GM23248 (cell line): Measurements from ENCODE around the gene SNRNP40. TPM values are rescaled to one million over a fixed set of nuclear protein-coding genes. Genes with fewer than 3 reads are reported as not detected.

Source experiments
- DNase-seq: peaks from one replicate; pipeline ENCODE4 v3.0.0-alpha.2; 2015
- H2AFZ ChIP-seq: fragments of 200-600 bp; sonication (generic); 2 replicates; pipeline ENCODE4 v1.6.1; 2016; ENCODE audit warnings: antibody characterized with exemption
- H3F3A ChIP-seq: fragments of 200-600 bp; sonication (generic); 2 replicates; pipeline ENCODE4 v1.6.1; 2016; ENCODE audit warnings: mild to moderate bottlenecking, antibody characterized with exemption, mixed run types; ENCODE audit not compliant: insufficient read depth
- H3K27ac ChIP-seq: fragments of 200-600 bp; sonication (generic); 2 replicates; pipeline ENCODE4 v1.5.1; 2016; ENCODE audit warnings: mild to moderate bottlenecking
- H3K27me3 ChIP-seq: fragments of 200-600 bp; sonication (generic); replicated peaks from 2 replicates; pipeline ENCODE4 v1.6.1; 2016; ENCODE audit warnings: mild to moderate bottlenecking; ENCODE audit not compliant: insufficient read depth
- H3K36me3 ChIP-seq: fragments of 200-600 bp; sonication (generic); 2 replicates; pipeline ENCODE4 v1.6.1; 2016; ENCODE audit warnings: low read depth, mild to moderate bottlenecking
- H3K4me1 ChIP-seq: fragments of 200-600 bp; sonication (generic); 2 replicates; pipeline ENCODE4 v1.6.1; 2016; ENCODE audit warnings: mild to moderate bottlenecking; ENCODE audit not compliant: insufficient read depth
- H3K4me2 ChIP-seq: fragments of 200-600 bp; sonication (generic); one replicate; pipeline ENCODE4 v1.6.1; 2016; ENCODE audit warnings: mild to moderate bottlenecking; ENCODE audit not compliant: unreplicated experiment
- H3K4me3 ChIP-seq: fragments of 200-600 bp; sonication (generic); 2 replicates; pipeline ENCODE4 v1.5.1; 2016; ENCODE audit warnings: mild to moderate bottlenecking
- H3K79me2 ChIP-seq: fragments of 200-600 bp; sonication (generic); 2 replicates; pipeline ENCODE4 v1.6.1; 2016; ENCODE audit warnings: mild to moderate bottlenecking; ENCODE audit not compliant: insufficient read depth
- H3K9ac ChIP-seq: fragments of 200-600 bp; sonication (generic); 2 replicates; pipeline ENCODE4 v1.6.1; 2016; ENCODE audit warnings: mild to moderate bottlenecking
- H3K9me2 ChIP-seq: fragments of 200-600 bp; sonication (generic); 2 replicates; pipeline ENCODE4 v1.6.1; 2016; ENCODE audit warnings: mixed run types, mild to moderate bottlenecking, moderate library complexity; ENCODE audit not compliant: insufficient read depth
- H3K9me3 ChIP-seq: fragments of 200-600 bp; sonication (generic); one replicate; pipeline ENCODE4 v1.6.1; 2017; ENCODE audit warnings: low read depth
- H4K20me1 ChIP-seq: fragments of 200-600 bp; sonication (generic); 2 replicates; pipeline ENCODE4 v1.6.0; 2016; ENCODE audit not compliant: insufficient read depth
- EZH2 ChIP-seq: fragments of 200-600 bp; sonication (generic); IDR thresholded peaks from 2 replicates; pipeline ENCODE4 v1.6.1; 2018; ENCODE audit warnings: antibody characterized with exemption, mild to moderate bottlenecking; ENCODE audit not compliant: insufficient read depth, poor library complexity, severe bottlenecking
- EZH2phosphoT487 ChIP-seq: fragments of 200-600 bp; sonication (generic); IDR thresholded peaks from 2 replicates; pipeline ENCODE4 v1.6.1; 2018; ENCODE audit warnings: antibody characterized with exemption, moderate library complexity, mild to moderate bottlenecking, low read depth; ENCODE audit not compliant: insufficient read depth
- WGBS, 2 experiments: methylation state at CpG; one replicate each; pipeline ENCODE4 v1.1.6; 2015 to 2017; ENCODE audit warnings: low lambda C conversion rate in 2 of 2, low coverage in 1 of 2; ENCODE audit errors: missing lambda C conversion rate in 2 of 2; 5-methylcytosine and 5-hydroxymethylcytosine counted together
- in situ Hi-C: fragments of 300-500 bp; cut with MboI; formaldehyde crosslinking; loops from 2 replicates; pipeline ENCODE4 v1.15.0; 2020
- polyA plus RNA-seq: library from polyadenylated mRNA; unstranded; fragments of >200 nt; fragmentation: Nextera tagmentation; extraction: Ambion mirVana; gene quantifications from 2 replicates; pipeline ENCODE4 v1.2.1, GENCODE V29; 2016
- total RNA-seq: library from RNA; depleted of rRNA; stranded (reverse); fragments of >200 nt; shearing (Covaris generic); gene quantifications from 2 replicates; pipeline ENCODE4 v1.2.3, GENCODE V29; 2014; rRNA removed

The SNRNP40 gene
- 38.7 and 57.6 TPM in 2 replicates for total RNA-seq
- polyA plus RNA-seq: 51.5 and 51.9 TPM in 2 replicates

DNA sequence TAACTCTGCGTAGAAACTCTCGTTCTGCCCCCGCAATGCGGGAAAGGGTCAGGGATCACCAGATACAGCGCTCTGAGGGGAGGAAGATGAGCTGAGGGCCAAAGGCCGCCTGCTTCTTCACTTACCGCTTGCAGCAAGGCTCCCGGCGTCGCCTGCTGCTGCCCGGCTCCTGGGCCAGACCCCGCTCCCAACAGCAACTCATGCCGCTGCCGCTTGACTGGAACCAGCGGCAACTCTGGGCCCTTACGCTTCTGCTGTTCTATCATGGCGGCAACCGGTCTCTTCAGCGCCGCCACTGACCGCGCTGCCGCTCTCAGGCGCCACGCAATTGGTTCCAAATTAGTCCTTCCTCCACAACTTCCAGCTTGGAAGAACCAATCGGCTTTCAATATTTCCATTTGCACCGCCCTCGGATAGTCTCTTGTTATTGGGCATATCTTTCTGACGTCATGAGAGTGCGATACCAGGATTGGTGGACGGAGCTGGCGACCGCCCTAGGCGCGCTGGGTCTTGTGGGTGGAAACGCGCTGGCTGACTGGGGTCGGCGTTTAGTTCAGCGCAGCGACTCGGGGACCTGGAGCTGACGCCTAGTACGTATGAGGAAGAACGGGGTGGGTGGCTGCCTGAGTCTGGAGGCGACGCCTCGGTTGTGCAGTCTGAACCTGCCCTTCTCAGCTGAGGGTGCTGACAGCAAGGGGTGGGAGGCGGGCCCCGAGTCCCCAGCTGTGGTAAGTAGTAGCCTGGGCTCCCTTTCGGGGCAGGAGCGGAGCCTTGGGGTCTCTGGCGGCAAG, at the start of gene SNRNP40, which contains the start of gene ZCCHC17:
Gene SNRNP40 (minus strand): TSS at position 303 of the 791 bp plus-strand sequence. CDS start 37 bp downstream, at position 266.
Gene ZCCHC17 (plus strand): TSS at position 547 of the 791 bp plus-strand sequence. CDS start 13,067 bp downstream, outside the sequence.
- peaks cover 17% of the 10 kb centered on the region for H3K4me1 ChIP-seq
- peaks cover 11% of the 10 kb centered on the region; the same call in 1 of the 2 replicates for H3K36me3 ChIP-seq
- no peaks in the 10 kb centered on the region for H3K27me3 ChIP-seq
- H4K20me1 ChIP-seq: peaks cover 3% of the 10 kb centered on the region; the same call in 1 of the 2 replicates
- TF ChIP-seq EZH2 (no peak), EZH2phosphoT487 (no peak)
- peak within 1 kb of the TSS; percentile 88 for H3K4me2 ChIP-seq
- no peaks in the 10 kb centered on the region for H3K9me2 ChIP-seq
- peak within 1 kb of the TSS; percentile 96 for H3K9ac ChIP-seq
- peaks cover 90% of the 10 kb centered on the region for H3K79me2 ChIP-seq
- in situ Hi-C loops: no loop called here
- DNase-seq: peak; percentile 100
- H3F3A ChIP-seq: peaks cover 11% of the 10 kb centered on the region
- peak within 1 kb of the TSS; percentile 90 for H3K27ac ChIP-seq
- H2AFZ ChIP-seq: peak within 1 kb of the TSS; percentile 94
- no peaks in the 10 kb centered on the region for H3K9me3 ChIP-seq
- H3K4me3 ChIP-seq: peak within 1 kb of the TSS; percentile 93
- WGBS, 2 experiments: 1% methylated on average over 52 to 53 of the region's 53 CpGs

DNA sequence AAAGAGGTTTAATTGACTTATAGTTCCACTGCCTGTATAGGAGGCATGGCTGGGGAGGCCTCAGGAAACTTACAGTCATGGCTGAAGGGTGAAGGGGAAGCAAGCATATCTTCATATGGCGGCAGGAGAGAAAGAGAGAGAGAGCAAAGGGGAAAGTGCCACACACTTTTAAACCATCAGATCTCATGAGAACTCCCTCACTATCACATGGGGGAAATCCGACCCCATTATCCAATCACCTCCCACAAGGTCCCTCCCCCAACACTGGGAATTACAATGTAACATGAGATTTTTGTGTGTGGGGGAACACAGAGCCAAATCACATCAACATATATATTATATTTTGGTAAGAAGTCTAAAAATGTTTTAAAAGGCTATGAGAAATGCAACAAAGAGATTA, 49.0 kb upstream of the SNRNP40 start:
- Histone ChIP-seq H3K9me2 (no peaks in the 10 kb centered on the region), H3K36me3 (peaks cover 15% of the 10 kb centered on the region), H3K27ac (no peak overlapping the region), H3K9ac (no peak overlapping the region), H3K4me3 (no peak overlapping the region), H4K20me1 (no peaks in the 10 kb centered on the region), H3K79me2 (no peaks in the 10 kb centered on the region), H3F3A (no peaks in the 10 kb centered on the region), H2AFZ (no peak overlapping the region), H3K27me3 (no peaks in the 10 kb centered on the region), H3K9me3 (no peaks in the 10 kb centered on the region), H3K4me2 (no peak overlapping the region), H3K4me1 (no peaks in the 10 kb centered on the region)
- in situ Hi-C loops: no loop called here
- TF ChIP-seq EZH2: no peak
- no peak for TF ChIP-seq EZH2phosphoT487
- 96 to 97% methylated on average over 2 of the region's 2 CpGs for WGBS, 2 experiments
- DNase-seq: no peak

DNA sequence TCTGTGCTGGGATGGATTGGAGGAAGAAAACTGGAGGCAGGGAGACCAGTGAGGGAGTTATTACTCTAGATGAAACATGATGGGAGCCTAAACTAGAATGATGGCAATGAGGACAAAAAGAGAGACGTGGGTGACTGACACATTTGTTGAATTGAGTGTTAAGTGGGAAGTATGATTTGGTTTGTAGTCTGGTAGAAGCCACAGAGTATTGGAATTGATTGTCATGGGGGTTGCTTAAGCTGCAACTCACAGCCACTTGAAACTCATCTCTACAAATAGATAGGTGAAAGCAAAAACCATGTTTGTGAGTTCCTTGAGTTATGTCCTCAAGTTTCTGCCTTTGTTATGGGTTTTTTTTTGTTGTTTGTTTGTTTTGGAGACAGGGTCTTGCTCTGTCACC, 47.9 kb upstream of the SNRNP40 start:
- Histone ChIP-seq H3K4me2 (no peak overlapping the region), H2AFZ (no peak overlapping the region), H3K27me3 (no peaks in the 10 kb centered on the region), H3K9ac (no peak overlapping the region), H4K20me1 (no peaks in the 10 kb centered on the region), H3K9me2 (no peaks in the 10 kb centered on the region), H3K9me3 (no peaks in the 10 kb centered on the region), H3F3A (no peaks in the 10 kb centered on the region), H3K4me3 (no peak overlapping the region), H3K36me3 (peaks cover 9% of the 10 kb centered on the region), H3K4me1 (no peaks in the 10 kb centered on the region), H3K79me2 (no peaks in the 10 kb centered on the region), H3K27ac (no peak overlapping the region)
- TF ChIP-seq EZH2phosphoT487 (no peak), EZH2 (no peak)
- in situ Hi-C loops: no loop called here
- WGBS, 2 experiments: 0% methylated on average over 1 of the region's 1 CpG
- DNase-seq: no peak

DNA sequence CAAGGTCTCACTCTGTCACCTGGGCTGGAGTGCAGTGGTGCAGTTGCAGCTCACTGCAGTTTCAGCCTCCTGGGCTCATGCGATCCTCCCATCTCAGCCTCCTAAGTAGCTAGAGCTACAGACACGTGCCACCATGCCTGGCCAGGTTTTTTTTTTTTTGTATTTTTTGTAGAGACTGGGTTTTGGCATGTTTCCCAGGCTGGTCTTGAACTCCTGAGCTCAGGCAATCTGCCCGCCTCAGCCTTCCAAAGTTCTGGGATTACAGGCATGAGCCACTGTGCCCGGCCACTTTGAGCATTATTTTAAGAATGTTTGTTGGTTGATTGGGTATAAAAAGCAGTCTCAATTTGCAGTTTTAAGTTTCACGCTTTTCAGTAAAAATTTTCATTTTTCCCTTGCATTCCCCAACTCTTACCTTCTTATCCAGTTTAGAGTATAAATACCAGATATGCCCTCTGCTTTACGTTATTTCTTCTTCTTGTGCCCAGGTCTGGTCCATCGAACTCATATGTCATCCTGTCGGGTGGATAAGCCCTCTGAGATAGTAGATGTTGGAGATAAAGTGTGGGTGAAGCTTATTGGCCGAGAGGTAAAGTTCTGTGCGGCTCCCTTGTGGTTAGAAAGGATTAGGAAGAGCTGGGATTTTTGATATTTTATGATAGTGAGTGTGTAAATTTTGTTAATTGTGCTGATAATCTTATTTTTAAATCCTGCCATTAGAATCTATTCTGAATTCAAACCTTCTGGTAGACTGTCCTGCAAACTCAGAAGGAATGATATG, 40.3 kb upstream of the SNRNP40 start:
- Histone ChIP-seq H3F3A (no peaks in the 10 kb centered on the region), H2AFZ (no peak overlapping the region), H3K27me3 (no peaks in the 10 kb centered on the region), H3K9me3 (no peaks in the 10 kb centered on the region), H3K4me2 (no peak overlapping the region), H4K20me1 (0 out of 2 replicates have a peak, but pooled peaks cover 4% of the 10 kb centered on the region), H3K79me2 (no peaks in the 10 kb centered on the region), H3K9me2 (no peaks in the 10 kb centered on the region), H3K4me3 (no peak overlapping the region), H3K9ac (no peak overlapping the region), H3K36me3 (peaks cover 11% of the 10 kb centered on the region; the same call in 1 of the 2 replicates), H3K4me1 (no peaks in the 10 kb centered on the region), H3K27ac (no peak overlapping the region)
- no peak for TF ChIP-seq EZH2
- no peak for TF ChIP-seq EZH2phosphoT487
- in situ Hi-C loops: no loop called here
- 88 to 89% methylated on average over 10 of the region's 10 CpGs for WGBS, 2 experiments
- no peak for DNase-seq
